CD4-positive, alpha-beta T cell (primary cell): ENCODE measurements around the gene ALDH2. TPM values are rescaled to one million over a fixed set of nuclear protein-coding genes. Genes with fewer than 3 reads are reported as not detected.
"Not testable (repeated sequence)": the region's sequence is repeated elsewhere in the genome, so short reads cannot be mapped to it uniquely, and the experiment has no call there.

Source experiments
- ATAC-seq: fragments of 200-7000 bp; cut with Tn5 transposase; one replicate; pipeline ENCODE4 v1.10.0; 2022; ENCODE audit warnings: mild to moderate bottlenecking; ENCODE audit not compliant: poor library complexity
- CTCF ChIA-PET: fragments of 350-600 bp; sonication (Branson Sonifier 250); formaldehyde crosslinking; loops from one replicate; lab custom pipeline; 2021; ENCODE audit warnings: antibody characterized with exemption, inconsistent platforms; lab: Charles Lee
- POLR2A ChIA-PET: fragments of 350-600 bp; sonication (Branson Sonifier 250); formaldehyde crosslinking; loops from one replicate; lab custom pipeline; 2021; ENCODE audit warnings: antibody characterized with exemption, inconsistent platforms; lab: Charles Lee
- DNase-seq, 14 experiments: peaks; one replicate each; pipeline ENCODE4 v3.0.0-alpha.2; 2013 to 2020; ENCODE audit warnings: mixed read lengths in 2 of 14
- H3K27ac ChIP-seq, 2 donors: one replicate each; pipeline versions ENCODE4 v1.5.1 to v1.7.0; 2013; ENCODE audit warnings: low read length in 2 of 2, low read depth in 1 of 2, mild to moderate bottlenecking in 1 of 2
- H3K27me3 ChIP-seq, 2 experiments: 1 replicate in 1 of 2; 2 replicates in 1 of 2; pipeline versions ENCODE4 v1.6.1 to v1.7.0; 2013; ENCODE audit warnings: low read length in 2 of 2, control low read depth in 1 of 2, mild to moderate bottlenecking in 1 of 2, moderate library complexity in 1 of 2; ENCODE audit not compliant: insufficient read depth in 2 of 2, control insufficient read depth in 1 of 2
- H3K36me3 ChIP-seq: one replicate; pipeline ENCODE4 v1.6.1; 2013; ENCODE audit warnings: low read length, control low read depth; ENCODE audit not compliant: insufficient read depth
- H3K4me1 ChIP-seq: one replicate; pipeline ENCODE4 v1.6.1; 2013; ENCODE audit warnings: low read length, control low read depth; ENCODE audit not compliant: insufficient read depth
- H3K4me3 ChIP-seq: one replicate; pipeline ENCODE4 v1.5.1; 2013; ENCODE audit warnings: mild to moderate bottlenecking, low read length, moderate library complexity
- H3K9me3 ChIP-seq, 2 experiments: 1 replicate in 1 of 2; 2 replicates in 1 of 2; pipeline versions ENCODE4 v1.6.1 to v1.7.0; 2013; ENCODE audit warnings: low read length in 2 of 2, mild to moderate bottlenecking in 2 of 2, control low read depth in 1 of 2, moderate library complexity in 1 of 2; ENCODE audit not compliant: control insufficient read depth in 1 of 2, insufficient read depth in 1 of 2
- H3K27ac Mint-ChIP-seq: one replicate; pipeline ENCODE4 v1.8.0; 2020; ENCODE audit warnings: mixed read lengths
- H3K27me3 Mint-ChIP-seq: one replicate; pipeline ENCODE4 v1.8.0; 2021; ENCODE audit warnings: mixed read lengths
- H3K36me3 Mint-ChIP-seq: one replicate; pipeline ENCODE4 v1.8.0; 2021; ENCODE audit warnings: low read depth, mixed read lengths
- H3K4me1 Mint-ChIP-seq: one replicate; pipeline ENCODE4 v1.8.0; 2021; ENCODE audit warnings: low read depth, mixed read lengths
- H3K4me3 Mint-ChIP-seq: one replicate; pipeline ENCODE4 v1.8.0; 2020; ENCODE audit warnings: mild to moderate bottlenecking, mixed read lengths
- H3K9me3 Mint-ChIP-seq: one replicate; pipeline ENCODE4 v1.8.0; 2020; ENCODE audit warnings: mixed read lengths
- intact Hi-C, 2 experiments: fragments of 100-400 bp; cut with DNase I in 1 of 2; cut with micrococcal nuclease in 1 of 2; formaldehyde crosslinking; loops; one replicate each; pipeline versions ENCODE4 v1.15.1 to v1.9.0; 2023 to 2025; cut with DNase I, micrococcal nuclease
- total RNA-seq, 174 experiments: library from RNA in 2 of 174; stranded (reverse) in 2 of 174; gene quantifications; one replicate each; pipeline ENCODE4 v1.2.3 and lab custom pipeline; 2021 to 2026
- TF ChIP-seq, protein P1 (sequence below): fragments of 200-600 bp; IDR thresholded peaks from one replicate; pipeline ENCODE4 v1.8.0; 2022; ENCODE audit warnings: antibody characterized with exemption, mild to moderate bottlenecking

Gene ALDH2
- total RNA-seq, 2 experiments from 2014 or later = 2.0 to 2.1 TPM

DNA sequence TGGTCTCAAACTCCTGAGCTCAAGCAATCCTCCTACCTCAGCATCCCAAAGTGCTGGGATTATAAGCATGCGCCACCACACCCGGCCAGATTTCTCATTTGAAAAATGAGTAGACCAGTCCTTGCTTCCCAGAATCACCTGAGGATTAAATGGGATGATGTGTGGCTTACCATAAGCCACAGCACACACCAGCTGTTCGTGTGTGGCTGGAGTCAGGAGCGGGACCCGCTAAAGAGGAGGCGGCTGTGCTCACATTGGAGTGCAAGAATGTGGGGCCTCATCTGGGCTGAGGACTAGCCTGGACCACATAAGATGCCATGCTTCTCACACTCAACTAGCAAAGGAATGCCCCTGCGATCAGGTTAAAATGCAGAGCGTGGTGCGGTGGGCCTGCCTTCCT, 6.7 kb upstream of the ALDH2 start:
- DNase-seq (no peak), ATAC-seq (no peak)
- H3K27ac ChIP-seq = no peak overlapping the region
- no peaks in the 10 kb centered on the region for H3K9me3 Mint-ChIP-seq
- intact Hi-C loops = no loop called here
- peaks cover 31% of the 10 kb centered on the region for H3K27me3 Mint-ChIP-seq
- peaks cover 8% of the 10 kb centered on the region for H3K4me1 ChIP-seq
- H3K4me3 ChIP-seq = no peak overlapping the region
- H3K4me3 Mint-ChIP-seq = no peak overlapping the region
- H3K36me3 ChIP-seq = peaks cover 10% of the 10 kb centered on the region
- H3K4me1 Mint-ChIP-seq = peaks cover 6% of the 10 kb centered on the region
- TF ChIP-seq, protein P1, sequence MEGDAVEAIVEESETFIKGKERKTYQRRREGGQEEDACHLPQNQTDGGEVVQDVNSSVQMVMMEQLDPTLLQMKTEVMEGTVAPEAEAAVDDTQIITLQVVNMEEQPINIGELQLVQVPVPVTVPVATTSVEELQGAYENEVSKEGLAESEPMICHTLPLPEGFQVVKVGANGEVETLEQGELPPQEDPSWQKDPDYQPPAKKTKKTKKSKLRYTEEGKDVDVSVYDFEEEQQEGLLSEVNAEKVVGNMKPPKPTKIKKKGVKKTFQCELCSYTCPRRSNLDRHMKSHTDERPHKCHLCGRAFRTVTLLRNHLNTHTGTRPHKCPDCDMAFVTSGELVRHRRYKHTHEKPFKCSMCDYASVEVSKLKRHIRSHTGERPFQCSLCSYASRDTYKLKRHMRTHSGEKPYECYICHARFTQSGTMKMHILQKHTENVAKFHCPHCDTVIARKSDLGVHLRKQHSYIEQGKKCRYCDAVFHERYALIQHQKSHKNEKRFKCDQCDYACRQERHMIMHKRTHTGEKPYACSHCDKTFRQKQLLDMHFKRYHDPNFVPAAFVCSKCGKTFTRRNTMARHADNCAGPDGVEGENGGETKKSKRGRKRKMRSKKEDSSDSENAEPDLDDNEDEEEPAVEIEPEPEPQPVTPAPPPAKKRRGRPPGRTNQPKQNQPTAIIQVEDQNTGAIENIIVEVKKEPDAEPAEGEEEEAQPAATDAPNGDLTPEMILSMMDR = no peak
- no peaks in the 10 kb centered on the region for H3K9me3 ChIP-seq
- H3K27ac Mint-ChIP-seq = no peak overlapping the region
- ChIA-PET CTCF (no interaction called here), POLR2A (no interaction called here)
- peaks cover 14% of the 10 kb centered on the region for H3K36me3 Mint-ChIP-seq
- H3K27me3 ChIP-seq = peaks cover 0 to 8% of the 10 kb centered on the region in 2 experiments

DNA sequence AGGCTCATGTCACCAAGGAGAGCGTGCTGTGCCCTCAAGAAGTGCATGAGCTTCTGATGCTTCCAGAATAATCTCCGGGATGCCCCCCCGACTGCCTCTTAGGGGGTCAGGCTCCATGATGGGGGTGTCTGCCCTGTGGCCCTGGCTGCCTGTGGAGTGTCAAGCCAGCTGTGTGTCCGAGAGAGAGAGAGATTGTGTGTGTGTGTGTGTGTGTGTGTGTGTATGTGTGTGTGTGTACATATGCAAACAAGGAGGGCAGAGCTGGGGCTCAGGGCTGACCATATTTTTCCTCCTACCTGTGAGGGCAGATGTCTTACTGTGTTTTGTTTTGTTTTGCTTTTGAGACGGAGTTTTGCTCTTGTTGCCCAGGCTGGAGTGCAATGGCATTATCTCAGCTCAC, 5.6 kb upstream of the ALDH2 start:
- H3K27me3 Mint-ChIP-seq = peaks cover 37% of the 10 kb centered on the region
- ChIA-PET POLR2A (no interaction called here), CTCF (no interaction called here)
- DNase-seq (no peak), ATAC-seq (no peak)
- H3K27me3 ChIP-seq = peaks cover 7 to 18% of the 10 kb centered on the region in 2 experiments
- H3K36me3 ChIP-seq = peaks cover 4% of the 10 kb centered on the region
- H3K27ac Mint-ChIP-seq = no peak overlapping the region
- peaks cover 7% of the 10 kb centered on the region for H3K4me1 Mint-ChIP-seq
- peaks cover 6% of the 10 kb centered on the region for H3K36me3 Mint-ChIP-seq
- peaks cover 0 to 6% of the 10 kb centered on the region in 2 experiments for H3K9me3 ChIP-seq
- H3K4me3 Mint-ChIP-seq = no peak overlapping the region
- intact Hi-C loops = no loop called here
- H3K4me3 ChIP-seq = no peak overlapping the region
- TF ChIP-seq, protein P1 = no peak
- no peaks in the 10 kb centered on the region for H3K9me3 Mint-ChIP-seq
- peaks cover 9% of the 10 kb centered on the region for H3K4me1 ChIP-seq
- H3K27ac ChIP-seq = no peak overlapping the region

- Histone ChIP-seq H3K36me3 (peaks cover under 1% of the 10 kb centered on the region), H3K9me3 (peaks cover 0 to 6% of the 10 kb centered on the region in 2 experiments), H3K4me1 (peaks cover 14% of the 10 kb centered on the region), H3K4me3 (no peak overlapping the region), H3K27ac (no peak overlapping the region), H3K27me3 (peaks cover 12 to 23% of the 10 kb centered on the region in 2 experiments)
- intact Hi-C loops = no loop called here
- ATAC-seq (no peak), DNase-seq (no peak)
- Mint-ChIP-seq H3K4me1 (peaks cover 11% of the 10 kb centered on the region), H3K27ac (no peak overlapping the region), H3K27me3 (peaks cover 41% of the 10 kb centered on the region), H3K4me3 (no peak overlapping the region), H3K36me3 (peaks cover 5% of the 10 kb centered on the region), H3K9me3 (no peaks in the 10 kb centered on the region)
- TF ChIP-seq, protein P1 = no peak
- ChIA-PET CTCF (no interaction called here), POLR2A (no interaction called here)
Measured at GRCh38 chr12:111761706-111762105, 5.0 kb upstream of the ALDH2 start.

DNA sequence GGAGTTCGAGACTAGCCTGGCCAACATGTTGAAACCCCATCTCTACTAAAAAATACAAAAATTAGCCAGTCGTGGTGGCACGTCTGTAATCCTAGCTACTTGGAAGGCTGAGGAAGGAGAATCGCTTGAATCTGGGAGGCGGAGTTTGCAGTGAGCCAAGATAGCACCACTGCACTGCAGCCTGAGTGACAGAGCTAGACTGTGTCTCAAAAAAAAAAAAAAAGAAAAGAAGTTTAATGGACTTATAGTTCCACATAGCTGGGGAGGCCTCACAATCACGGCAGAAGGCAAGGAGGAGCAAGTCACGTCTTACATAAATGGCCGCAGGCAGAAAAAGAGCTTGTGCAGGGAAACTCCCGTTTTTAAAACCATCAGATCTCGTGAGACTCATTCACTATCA, 3.2 kb upstream of the ALDH2 start:
- ATAC-seq, H3K4me3 Mint-ChIP-seq, CTCF ChIA-PET, DNase-seq, H3K36me3 Mint-ChIP-seq, H3K4me3 ChIP-seq, H3K9me3 Mint-ChIP-seq, H3K36me3 ChIP-seq, intact Hi-C loops, H3K27ac ChIP-seq, H3K27ac Mint-ChIP-seq: not testable (repeated sequence)
- H3K27me3 ChIP-seq = peaks cover 18 to 33% of the 10 kb centered on the region in 2 experiments
- H3K27me3 Mint-ChIP-seq = peaks cover 51% of the 10 kb centered on the region
- H3K9me3 ChIP-seq = peaks cover 0 to 13% of the 10 kb centered on the region in 2 experiments
- POLR2A ChIA-PET = interaction anchor here (0.7 kb wide), 1 partner anchor 629 kb away, joined by 3 read pairs; no protein-coding TSS in a partner anchor
- H3K4me1 ChIP-seq = peaks cover 12% of the 10 kb centered on the region
- H3K4me1 Mint-ChIP-seq = peaks cover 18% of the 10 kb centered on the region
